K562 (cell line): Measurements from ENCODE around the gene SHB. TPM values are rescaled to one million over a fixed set of nuclear protein-coding genes. Genes with fewer than 3 reads are reported as not detected.

ENCODE experiments used
- ADNP ChIP-seq: fragments of 200-800 bp; sonication (Bioruptor generic); IDR thresholded peaks from 2 replicates; pipeline ENCODE4 v1.6.1; 2016; ENCODE audit warnings: missing genetic modification characterization, missing compliant biosample characterization
- ARID1B ChIP-seq: fragments of 450-650 bp; IDR thresholded peaks from 2 replicates; pipeline ENCODE4 v1.6.1; 2016; ENCODE audit warnings: antibody characterized with exemption, mild to moderate bottlenecking, inconsistent platforms
- ATF1 ChIP-seq, 2 experiments: fragments of 450-650 bp in 1 of 2; IDR thresholded peaks; 2 replicates each; pipeline ENCODE4 v1.6.1; 2016; ENCODE audit warnings: missing compliant biosample characterization in 1 of 2, missing genetic modification characterization in 1 of 2
- BRD4 ChIP-seq: fragments of 200-600 bp; sonication (generic); IDR thresholded peaks from 2 replicates; pipeline ENCODE4 v1.6.1; 2017; ENCODE audit warnings: inconsistent platforms
- DACH1 ChIP-seq: fragments of 450-650 bp; IDR thresholded peaks from 2 replicates; pipeline ENCODE4 v1.6.1; 2018; ENCODE audit not compliant: partially characterized antibody
- DMBX1 ChIP-seq: fragments of 250-450 bp; sonication (Bioruptor Pico); IDR thresholded peaks from 2 replicates; pipeline ENCODE4 v1.8.0; 2022; ENCODE audit warnings: inconsistent platforms, mild to moderate bottlenecking, moderate library complexity, borderline replicate concordance
- EZH2 ChIP-seq: IDR thresholded peaks from 2 replicates; pipeline ENCODE4 v1.6.1; 2012; ENCODE audit warnings: low read depth, mild to moderate bottlenecking, inconsistent platforms, low read length, borderline replicate concordance
- GATA2 ChIP-seq: sonication (generic); formaldehyde crosslinking; IDR thresholded peaks from 2 replicates; pipeline ENCODE4 v1.4.0; 2020; ENCODE audit warnings: mild to moderate bottlenecking, missing genetic modification reagents
- GATAD2A ChIP-seq: fragments of 450-650 bp; IDR thresholded peaks from 2 replicates; pipeline ENCODE4 v1.6.1; 2017
- HCFC1 ChIP-seq: IDR thresholded peaks from 2 replicates; pipeline ENCODE4 v1.6.1; 2012; ENCODE audit warnings: low read depth, low read length, improper control_type of control experiment
- HDAC2 ChIP-seq: fragments of 450-650 bp; IDR thresholded peaks from 2 replicates; pipeline ENCODE4 v1.6.1; 2016; ENCODE audit warnings: mild to moderate bottlenecking
- IRF2 ChIP-seq: sonication (generic); formaldehyde crosslinking; IDR thresholded peaks from 2 replicates; pipeline ENCODE4 v1.8.1; 2022; ENCODE audit warnings: mild to moderate bottlenecking, missing genetic modification reagents
- MBD2 ChIP-seq: sonication (generic); IDR thresholded peaks from 2 replicates; pipeline ENCODE4 v1.6.1; 2016; ENCODE audit warnings: low read depth, borderline replicate concordance
- PHF20 ChIP-seq: fragments of 450-650 bp; IDR thresholded peaks from 2 replicates; pipeline ENCODE4 v1.6.1; 2018; ENCODE audit not compliant: partially characterized antibody
- POLR2G ChIP-seq: fragments of 200-400 bp; formaldehyde crosslinking; IDR thresholded peaks from 2 replicates; pipeline ENCODE4 v1.6.1; 2017; ENCODE audit warnings: low read depth, mild to moderate bottlenecking, antibody characterized with exemption, low read length, moderate library complexity
- PPARD ChIP-seq: fragments of 250-450 bp; sonication (Bioruptor Pico); IDR thresholded peaks from 2 replicates; pipeline ENCODE4 v1.8.0; 2022; ENCODE audit warnings: inconsistent platforms, mild to moderate bottlenecking, moderate library complexity
- SAFB ChIP-seq: fragments of 200-400 bp; formaldehyde crosslinking; IDR thresholded peaks from 2 replicates; pipeline ENCODE4 v1.6.1; 2017; ENCODE audit warnings: low read depth, low read length, borderline replicate concordance
- SRSF1 ChIP-seq: fragments of 200-400 bp; formaldehyde crosslinking; IDR thresholded peaks from 2 replicates; pipeline ENCODE4 v1.6.1; 2017; ENCODE audit warnings: mild to moderate bottlenecking, low read depth, low read length, moderate library complexity
- SUPT5H ChIP-seq: fragments of 450-650 bp; IDR thresholded peaks from 2 replicates; pipeline ENCODE4 v1.6.1; 2016
- TAL1 ChIP-seq: fragments of 450-650 bp; IDR thresholded peaks from 2 replicates; pipeline ENCODE4 v1.6.1; 2016; ENCODE audit warnings: mild to moderate bottlenecking
- TCF3 ChIP-seq: sonication (generic); formaldehyde crosslinking; IDR thresholded peaks from 2 replicates; pipeline ENCODE4 v1.4.0; 2020; ENCODE audit warnings: mild to moderate bottlenecking, missing genetic modification reagents
- USF1 ChIP-seq: sonication (generic); formaldehyde crosslinking; IDR thresholded peaks from 2 replicates; pipeline ENCODE4 v1.9.0; 2022; ENCODE audit warnings: mild to moderate bottlenecking, missing genetic modification reagents
- ZNF12 ChIP-seq: sonication (generic); formaldehyde crosslinking; IDR thresholded peaks from 2 replicates; pipeline ENCODE4 v1.4.0; 2020; ENCODE audit warnings: mild to moderate bottlenecking, missing genetic modification reagents
- ZNF134 ChIP-seq: fragments of 250-450 bp; sonication (Bioruptor Pico); conservative IDR thresholded peaks from 2 replicates; pipeline ENCODE4 v1.4.0; 2020
- ZNF24 ChIP-seq: fragments of 450-650 bp; IDR thresholded peaks from 2 replicates; pipeline ENCODE4 v1.6.1; 2016
- ZNF436 ChIP-seq: fragments of 250-450, 450-650 bp; sonication (Bioruptor Pico); formaldehyde crosslinking; IDR thresholded peaks from 2 replicates; pipeline ENCODE4 v1.7.0; 2020; ENCODE audit warnings: mild to moderate bottlenecking
- polyA plus RNA-seq, 8 experiments: library from polyadenylated mRNA; depleted of rRNA in 4 of 8; stranded (reverse) in 5 of 8; unstranded in 3 of 8; fragments of >200 nt; fragmentation: Nextera tagmentation in 2 of 8; fragmentation: Illumina TruSeq in 1 of 8; extraction: Ambion mirVana in 2 of 8; extraction: Trizol in 1 of 8; gene quantifications; 2 replicates each; pipeline versions ENCODE4 v1.2.1 to v1.2.3, GENCODE V29; 2011 to 2014; ENCODE audit warnings: inconsistent platforms in 1 of 8, missing spikeins in 1 of 8
- total RNA-seq, 7 experiments: library from RNA; depleted of rRNA in 6 of 7; stranded (reverse); fragments of >200 nt in 6 of 7; fragmentation: Illumina TruSeq in 2 of 7; extraction: Trizol in 2 of 7; gene quantifications; 2 replicates each; pipeline versions ENCODE4 v1.2.1 to v1.2.3, GENCODE V29; 2011 to 2021; ENCODE audit warnings: low replicate concordance in 1 of 7
- TF ChIP-seq, protein P1 (sequence below): fragments of 250-450 bp; sonication (Bioruptor Pico); IDR thresholded peaks from 2 replicates; pipeline ENCODE4 v1.4.0; 2020

Gene SHB
- total and polyA plus RNA-seq, 9 of the 15 experiments (the other 6 are each of a cell fraction or from before 2014, with no cell fraction given): 0.78 to 16.0 (median 5.3) TPM

DNA sequence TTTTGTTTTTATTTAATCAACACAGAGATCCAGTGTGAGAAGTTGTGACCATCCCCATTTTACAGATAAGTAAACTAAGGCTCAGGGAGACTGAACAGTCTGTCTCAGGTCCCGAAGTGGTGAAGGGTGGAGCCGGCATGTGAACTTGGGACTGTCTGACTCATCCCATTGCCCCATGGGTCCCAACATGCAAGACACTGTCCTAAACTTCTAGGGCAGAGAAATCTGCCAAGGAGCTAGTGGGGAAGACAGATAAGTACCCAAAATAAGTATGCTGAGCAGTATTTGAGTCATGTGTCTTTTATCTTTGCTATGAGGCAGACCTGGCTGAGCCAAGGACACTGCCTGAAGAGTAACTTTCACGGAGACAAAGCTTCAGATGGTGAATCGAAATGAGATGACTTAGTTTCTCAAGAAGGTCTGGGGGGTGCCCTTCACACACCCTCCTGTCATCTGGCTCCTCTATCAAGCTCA, 100.8 kb downstream of the SHB start (continued):
- TF ChIP-seq ZNF12 (CRISPR knock-in tag): no peak
- TF ChIP-seq SAFB: no peak
- peak; percentile 100 for TF ChIP-seq ADNP (tag)
- TF ChIP-seq TAL1: peak; percentile 55
- TF ChIP-seq HCFC1: no peak
- peak; percentile 39; the same call in 1 of the 2 replicates for TF ChIP-seq GATAD2A
- TF ChIP-seq DMBX1: peak; percentile 38; the same call in 1 of the 2 replicates
- no peak for TF ChIP-seq BRD4
- TF ChIP-seq TCF3: peak; percentile 84
- peak; percentile 60 for TF ChIP-seq USF1 (CRISPR knock-in tag)
- TF ChIP-seq MBD2: no peak
- TF ChIP-seq SUPT5H: no peak
- TF ChIP-seq ATF1 (CRISPR knock-in tag; IDR thresholded peaks at IDR 0.05): no peak
- peak; percentile 21; the same call in 1 of the 2 replicates for TF ChIP-seq ATF1 (tag; IDR thresholded peaks at IDR 0.05)
- peak; percentile 83 for TF ChIP-seq ARID1B
- TF ChIP-seq, protein P1, sequence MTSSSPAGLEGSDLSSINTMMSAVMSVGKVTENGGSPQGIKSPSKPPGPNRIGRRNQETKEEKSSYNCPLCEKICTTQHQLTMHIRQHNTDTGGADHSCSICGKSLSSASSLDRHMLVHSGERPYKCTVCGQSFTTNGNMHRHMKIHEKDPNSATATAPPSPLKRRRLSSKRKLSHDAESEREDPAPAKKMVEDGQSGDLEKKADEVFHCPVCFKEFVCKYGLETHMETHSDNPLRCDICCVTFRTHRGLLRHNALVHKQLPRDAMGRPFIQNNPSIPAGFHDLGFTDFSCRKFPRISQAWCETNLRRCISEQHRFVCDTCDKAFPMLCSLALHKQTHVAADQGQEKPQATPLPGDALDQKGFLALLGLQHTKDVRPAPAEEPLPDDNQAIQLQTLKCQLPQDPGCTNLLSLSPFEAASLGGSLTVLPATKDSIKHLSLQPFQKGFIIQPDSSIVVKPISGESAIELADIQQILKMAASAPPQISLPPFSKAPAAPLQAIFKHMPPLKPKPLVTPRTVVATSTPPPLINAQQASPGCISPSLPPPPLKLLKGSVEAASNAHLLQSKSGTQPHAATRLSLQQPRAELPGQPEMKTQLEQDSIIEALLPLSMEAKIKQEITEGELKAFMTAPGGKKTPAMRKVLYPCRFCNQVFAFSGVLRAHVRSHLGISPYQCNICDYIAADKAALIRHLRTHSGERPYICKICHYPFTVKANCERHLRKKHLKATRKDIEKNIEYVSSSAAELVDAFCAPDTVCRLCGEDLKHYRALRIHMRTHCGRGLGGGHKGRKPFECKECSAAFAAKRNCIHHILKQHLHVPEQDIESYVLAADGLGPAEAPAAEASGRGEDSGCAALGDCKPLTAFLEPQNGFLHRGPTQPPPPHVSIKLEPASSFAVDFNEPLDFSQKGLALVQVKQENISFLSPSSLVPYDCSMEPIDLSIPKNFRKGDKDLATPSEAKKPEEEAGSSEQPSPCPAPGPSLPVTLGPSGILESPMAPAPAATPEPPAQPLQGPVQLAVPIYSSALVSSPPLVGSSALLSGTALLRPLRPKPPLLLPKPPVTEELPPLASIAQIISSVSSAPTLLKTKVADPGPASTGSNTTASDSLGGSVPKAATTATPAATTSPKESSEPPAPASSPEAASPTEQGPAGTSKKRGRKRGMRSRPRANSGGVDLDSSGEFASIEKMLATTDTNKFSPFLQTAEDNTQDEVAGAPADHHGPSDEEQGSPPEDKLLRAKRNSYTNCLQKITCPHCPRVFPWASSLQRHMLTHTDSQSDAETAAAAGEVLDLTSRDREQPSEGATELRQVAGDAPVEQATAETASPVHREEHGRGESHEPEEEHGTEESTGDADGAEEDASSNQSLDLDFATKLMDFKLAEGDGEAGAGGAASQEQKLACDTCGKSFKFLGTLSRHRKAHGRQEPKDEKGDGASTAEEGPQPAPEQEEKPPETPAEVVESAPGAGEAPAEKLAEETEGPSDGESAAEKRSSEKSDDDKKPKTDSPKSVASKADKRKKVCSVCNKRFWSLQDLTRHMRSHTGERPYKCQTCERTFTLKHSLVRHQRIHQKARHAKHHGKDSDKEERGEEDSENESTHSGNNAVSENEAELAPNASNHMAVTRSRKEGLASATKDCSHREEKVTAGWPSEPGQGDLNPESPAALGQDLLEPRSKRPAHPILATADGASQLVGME (CRISPR knock-in tag): 0 out of 2 replicates have a peak, but pooled peaks have one; percentile 18
- TF ChIP-seq IRF2 (CRISPR knock-in tag): no peak
- no peak for TF ChIP-seq EZH2
- peak; percentile 49 for TF ChIP-seq DACH1
- TF ChIP-seq SRSF1: no peak
- TF ChIP-seq HDAC2: peak; percentile 98
- no peak for TF ChIP-seq ZNF24
- peak; percentile 78 for TF ChIP-seq PHF20
- peak; percentile 56; the same call in 1 of the 2 replicates for TF ChIP-seq GATA2 (CRISPR knock-in tag)
- TF ChIP-seq ZNF436: no peak
- TF ChIP-seq PPARD (CRISPR knock-in tag): no peak
- TF ChIP-seq ZNF134 (CRISPR knock-in tag): 0 out of 2 replicates have a peak, but pooled peaks have one; percentile 18
- no peak for TF ChIP-seq POLR2G
